ENCODE measurements around the gene NSUN2.
"Not testable (repeated sequence)": the region's sequence is repeated elsewhere in the genome, so short reads cannot be mapped to it uniquely, and the experiment has no call there.

Gene NSUN2

GRCh38 chr5:6667648-6668047 is 34.8 kb upstream of the NSUN2 start:
- H3K27ac ChIP-seq (ENCODE audit: low read length) = no peak overlapping the region
- no peaks in the 10 kb centered on the region for H3K9me3 ChIP-seq (ENCODE audit: insufficient read depth, low read depth, low read length)
- peaks cover 3% of the 10 kb centered on the region; the same call in 1 of the 2 replicates for H3K4me1 ChIP-seq (ENCODE audit: insufficient read depth, low read length)
- no peak overlapping the region for H3K9ac ChIP-seq (ENCODE audit: low read depth, low read length)
- peaks cover 18% of the 10 kb centered on the region; the same call in 1 of the 2 replicates for H3K36me3 ChIP-seq (ENCODE audit: insufficient read depth, low read depth, low read length)
- H3K4me3 ChIP-seq (ENCODE audit: low read length) = no peak overlapping the region
- H3K27me3 ChIP-seq (ENCODE audit: insufficient read depth, low read length) = no peaks in the 10 kb centered on the region

GRCh38 chr5:6666762-6667161 is 33.9 kb upstream of the NSUN2 start:
- Histone ChIP-seq H3K27me3 (ENCODE audit: insufficient read depth, low read length) (no peaks in the 10 kb centered on the region), H3K9ac (ENCODE audit: low read depth, low read length) (no peak overlapping the region), H3K9me3 (ENCODE audit: insufficient read depth, low read depth, low read length) (no peaks in the 10 kb centered on the region), H3K4me3 (ENCODE audit: low read length) (no peak overlapping the region), H3K27ac (ENCODE audit: low read length) (no peak overlapping the region), H3K36me3 (ENCODE audit: insufficient read depth, low read depth, low read length) (peaks cover 18% of the 10 kb centered on the region; the same call in 1 of the 2 replicates), H3K4me1 (ENCODE audit: insufficient read depth, low read length) (peaks cover 3% of the 10 kb centered on the region; the same call in 1 of the 2 replicates)

DNA sequence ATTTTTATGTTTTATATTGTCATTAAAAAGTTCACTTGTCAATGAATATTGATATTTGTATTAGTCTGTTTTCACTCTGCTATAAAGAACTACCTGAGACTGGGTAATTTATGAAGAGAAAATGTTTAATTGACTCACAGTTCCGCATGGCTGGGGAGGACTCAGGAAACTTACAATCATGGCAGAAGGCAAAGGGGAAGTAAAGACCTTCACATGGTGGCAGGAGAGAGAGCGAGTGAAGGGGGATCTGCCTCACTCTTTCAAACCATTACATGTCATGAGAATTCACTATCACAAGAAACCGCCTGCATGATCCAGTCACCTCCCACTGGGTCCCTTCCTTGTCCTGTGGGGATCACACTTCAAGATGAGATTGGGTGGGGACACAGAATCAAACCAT is 27.8 kb upstream of the NSUN2 start:
- Histone ChIP-seq H3K27ac (ENCODE audit: low read length) (no peak overlapping the region), H3K9ac (ENCODE audit: low read depth, low read length) (no peak overlapping the region), H3K9me3 (ENCODE audit: insufficient read depth, low read depth, low read length) (no peaks in the 10 kb centered on the region), H3K36me3 (ENCODE audit: insufficient read depth, low read depth, low read length) (peaks cover 52% of the 10 kb centered on the region), H3K4me1 (ENCODE audit: insufficient read depth, low read length) (no peaks in the 10 kb centered on the region), H3K27me3 (ENCODE audit: insufficient read depth, low read length) (no peaks in the 10 kb centered on the region), H3K4me3 (ENCODE audit: low read length) (no peak overlapping the region)

DNA sequence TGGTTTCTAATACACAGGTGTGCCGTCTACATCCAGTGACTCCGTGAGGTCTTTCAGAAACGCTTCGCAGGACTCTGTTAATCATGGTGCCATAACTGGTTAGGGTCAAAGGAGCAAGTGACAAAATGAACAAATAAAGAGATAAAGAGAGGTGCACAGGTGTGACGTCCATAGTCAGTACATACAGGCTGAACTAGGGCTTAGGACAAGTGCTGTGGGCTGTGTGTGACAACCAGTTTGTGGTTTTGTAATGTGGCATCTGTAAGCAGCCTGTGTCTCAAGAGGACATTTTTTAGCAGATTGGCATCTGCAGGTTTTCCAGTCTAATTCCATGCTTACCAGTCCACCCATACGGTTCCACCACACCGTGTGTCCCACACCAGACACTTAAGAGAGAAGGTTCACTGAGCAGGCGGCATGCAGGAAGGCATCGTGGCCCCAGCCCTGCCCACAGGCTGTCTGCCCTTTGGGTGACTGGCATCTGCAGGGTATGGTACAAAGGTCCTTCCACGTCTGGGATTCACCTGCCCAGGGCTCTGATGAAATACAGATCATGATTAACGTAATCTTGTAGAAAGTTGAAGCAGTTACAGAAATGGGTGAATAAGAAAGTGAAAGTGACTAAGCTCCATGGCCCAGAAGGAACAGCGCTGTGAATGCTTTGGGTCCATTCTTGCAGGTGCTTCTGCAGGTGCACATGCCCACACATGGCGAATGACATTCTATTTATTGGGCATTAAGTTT is 27.3 kb upstream of the NSUN2 start:
- Histone ChIP-seq H3K27ac (ENCODE audit: low read length) (no peak overlapping the region), H3K4me3 (ENCODE audit: low read length) (no peak overlapping the region), H3K36me3 (ENCODE audit: insufficient read depth, low read depth, low read length) (peaks cover 58% of the 10 kb centered on the region), H3K9me3 (ENCODE audit: insufficient read depth, low read depth, low read length) (no peaks in the 10 kb centered on the region), H3K9ac (ENCODE audit: low read depth, low read length) (no peak overlapping the region), H3K4me1 (ENCODE audit: insufficient read depth, low read length) (no peaks in the 10 kb centered on the region), H3K27me3 (ENCODE audit: insufficient read depth, low read length) (no peaks in the 10 kb centered on the region)

DNA sequence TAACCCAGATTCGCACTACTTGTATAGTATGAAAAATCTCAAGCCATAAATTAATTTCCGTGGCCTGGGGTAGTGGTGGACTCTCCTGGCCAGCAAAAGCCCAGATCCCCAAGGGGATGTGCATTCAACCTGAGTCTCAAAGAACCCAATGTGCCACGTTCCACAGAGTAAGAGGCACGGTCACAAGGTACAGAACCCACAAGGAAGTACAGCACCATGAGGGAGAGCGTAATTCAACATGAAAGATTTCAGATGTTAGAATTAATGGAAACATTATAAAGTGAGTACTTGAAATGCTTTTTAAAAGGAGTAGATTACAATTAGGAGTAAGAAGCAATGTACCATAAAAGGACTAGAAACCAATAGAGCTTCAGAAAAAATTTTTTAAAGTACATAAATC is 23.8 kb upstream of the NSUN2 start:
- no peak overlapping the region for H3K4me3 ChIP-seq (ENCODE audit: low read length)
- H3K36me3 ChIP-seq (ENCODE audit: insufficient read depth, low read depth, low read length) = peaks cover 70% of the 10 kb centered on the region

DNA sequence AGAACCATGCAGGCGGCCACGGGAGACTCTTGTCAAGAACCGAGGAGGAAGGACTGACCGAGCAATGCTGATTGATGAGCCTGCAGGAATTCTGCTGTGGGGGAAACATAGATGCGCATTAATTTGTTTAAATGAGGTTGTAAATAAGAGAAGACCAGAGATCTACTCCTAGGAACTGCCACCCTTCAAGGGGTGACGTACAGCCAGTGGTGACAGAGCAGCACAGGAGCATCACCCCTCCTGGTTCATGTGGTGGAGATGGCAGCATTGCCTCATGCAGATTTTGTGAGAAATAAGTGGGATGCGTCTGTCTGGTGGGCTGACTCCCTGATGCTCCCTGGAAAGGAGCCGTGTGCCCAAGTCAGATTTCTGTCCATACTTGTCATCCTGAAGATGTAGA is 22.6 kb upstream of the NSUN2 start:
- Histone ChIP-seq H3K4me3 (ENCODE audit: low read length) (no peak overlapping the region), H3K4me1 (ENCODE audit: insufficient read depth, low read length) (no peaks in the 10 kb centered on the region)

More for the DNA sequence above, 23.8 kb upstream of the NSUN2 start:
- Histone ChIP-seq H3K9me3 (ENCODE audit: insufficient read depth, low read depth, low read length) (no peaks in the 10 kb centered on the region), H3K27me3 (ENCODE audit: insufficient read depth, low read length) (no peaks in the 10 kb centered on the region), H3K9ac (ENCODE audit: low read depth, low read length) (no peak overlapping the region), H3K4me1 (ENCODE audit: insufficient read depth, low read length) (no peaks in the 10 kb centered on the region), H3K27ac (ENCODE audit: low read length) (no peak overlapping the region)

DNA sequence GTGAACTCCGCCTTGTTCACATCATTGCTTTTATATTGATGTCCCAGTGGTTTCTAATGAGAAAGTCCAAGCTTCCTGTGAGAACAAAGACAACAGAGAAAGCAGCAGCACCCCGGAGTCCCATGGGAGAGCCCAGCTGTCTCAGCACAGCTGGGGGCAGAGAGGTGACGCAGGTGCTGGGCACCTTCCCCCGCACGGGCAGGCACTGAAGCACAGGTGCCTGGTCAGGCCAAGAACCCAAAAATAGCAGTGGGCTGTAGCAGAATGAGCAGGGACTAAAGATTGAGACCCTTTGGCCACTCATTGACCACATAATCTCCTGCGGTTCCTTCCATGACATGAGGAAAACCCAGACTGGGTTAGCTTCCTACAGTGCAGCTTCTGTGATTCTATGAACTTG is 19.2 kb upstream of the NSUN2 start:
- Histone ChIP-seq H3K36me3 (ENCODE audit: insufficient read depth, low read depth, low read length) (peaks cover 40% of the 10 kb centered on the region), H3K9ac (ENCODE audit: low read depth, low read length) (no peak overlapping the region), H3K9me3 (ENCODE audit: insufficient read depth, low read depth, low read length) (no peaks in the 10 kb centered on the region), H3K4me1 (ENCODE audit: insufficient read depth, low read length) (no peaks in the 10 kb centered on the region; the same call in 1 of the 2 replicates), H3K4me3 (ENCODE audit: low read length) (no peak overlapping the region), H3K27me3 (ENCODE audit: insufficient read depth, low read length) (no peaks in the 10 kb centered on the region), H3K27ac (ENCODE audit: low read length) (no peak overlapping the region)

More for the DNA sequence above, 22.6 kb upstream of the NSUN2 start:
- peaks cover 69% of the 10 kb centered on the region for H3K36me3 ChIP-seq (ENCODE audit: insufficient read depth, low read depth, low read length)
- no peak overlapping the region for H3K9ac ChIP-seq (ENCODE audit: low read depth, low read length)
- no peaks in the 10 kb centered on the region for H3K9me3 ChIP-seq (ENCODE audit: insufficient read depth, low read depth, low read length)
- H3K27me3 ChIP-seq (ENCODE audit: insufficient read depth, low read length) = no peaks in the 10 kb centered on the region
- no peak overlapping the region for H3K27ac ChIP-seq (ENCODE audit: low read length)

- H3K9ac ChIP-seq (ENCODE audit: low read depth, low read length) = no peak overlapping the region
- H3K4me3 ChIP-seq (ENCODE audit: low read length) = no peak overlapping the region
- H3K36me3 ChIP-seq (ENCODE audit: insufficient read depth, low read depth, low read length) = peaks cover 20% of the 10 kb centered on the region
- no peaks in the 10 kb centered on the region; the same call in 1 of the 2 replicates for H3K4me1 ChIP-seq (ENCODE audit: insufficient read depth, low read length)
- no peaks in the 10 kb centered on the region for H3K27me3 ChIP-seq (ENCODE audit: insufficient read depth, low read length)
- no peak overlapping the region for H3K27ac ChIP-seq (ENCODE audit: low read length)
- H3K9me3 ChIP-seq (ENCODE audit: insufficient read depth, low read depth, low read length) = no peaks in the 10 kb centered on the region
Measured at GRCh38 chr5:6649681-6650080, 16.8 kb upstream of the NSUN2 start.

- H3K27me3 ChIP-seq (ENCODE audit: insufficient read depth, low read length) = no peaks in the 10 kb centered on the region
- H3K9me3 ChIP-seq (ENCODE audit: insufficient read depth, low read depth, low read length) = no peaks in the 10 kb centered on the region
- H3K4me1 ChIP-seq (ENCODE audit: insufficient read depth, low read length) = no peaks in the 10 kb centered on the region; the same call in 1 of the 2 replicates
- peaks cover 20% of the 10 kb centered on the region for H3K36me3 ChIP-seq (ENCODE audit: insufficient read depth, low read depth, low read length)
- H3K27ac ChIP-seq (ENCODE audit: low read length) = no peak overlapping the region
- no peak overlapping the region for H3K4me3 ChIP-seq (ENCODE audit: low read length)
- H3K9ac ChIP-seq (ENCODE audit: low read depth, low read length) = no peak overlapping the region
Measured at GRCh38 chr5:6649186-6649585, 16.3 kb upstream of the NSUN2 start.

DNA sequence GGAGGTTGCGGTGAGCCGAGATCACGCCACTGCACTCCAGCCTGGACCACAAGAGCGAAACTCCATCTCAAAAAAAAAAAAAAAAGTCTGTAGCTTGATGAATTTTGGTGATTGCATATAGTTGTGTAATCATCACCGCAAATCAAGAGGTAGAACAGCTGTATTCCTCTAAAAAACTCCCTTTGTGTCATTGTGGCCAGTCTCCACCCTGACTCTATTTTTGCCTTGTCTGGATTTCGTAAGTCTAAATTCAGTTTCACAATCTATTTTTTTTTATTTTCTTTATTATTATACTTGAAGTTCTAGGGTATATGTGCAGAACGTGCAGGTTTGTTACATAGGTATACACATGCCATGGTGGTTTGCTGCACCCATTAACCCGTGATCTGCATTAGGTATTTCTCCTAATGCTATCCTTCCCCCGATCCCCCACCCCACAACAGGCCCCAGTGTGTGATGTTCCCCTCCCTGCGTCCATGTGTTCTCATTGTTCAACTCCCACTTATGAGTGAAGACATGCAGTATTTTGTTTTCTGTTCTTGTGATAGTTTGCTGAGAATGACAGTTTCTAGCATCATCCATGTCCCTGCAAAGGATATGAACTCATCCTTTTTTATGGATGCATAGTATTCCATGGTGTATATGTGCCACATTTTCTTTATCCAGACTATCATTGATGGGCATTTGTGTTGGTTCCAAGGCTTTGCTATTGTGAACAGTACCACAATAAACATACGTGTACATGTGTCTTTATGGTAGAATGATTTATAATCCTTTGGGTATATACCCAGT is 12.9 kb upstream of the NSUN2 start:
- H3K36me3 ChIP-seq (ENCODE audit: insufficient read depth, low read depth, low read length); H3K9ac ChIP-seq (ENCODE audit: low read depth, low read length); H3K4me1 ChIP-seq (ENCODE audit: insufficient read depth, low read length); H3K9me3 ChIP-seq (ENCODE audit: insufficient read depth, low read depth, low read length); H3K4me3 ChIP-seq (ENCODE audit: low read length); H3K27ac ChIP-seq (ENCODE audit: low read length); H3K27me3 ChIP-seq (ENCODE audit: insufficient read depth, low read length): not testable (repeated sequence)

- H3K36me3 ChIP-seq (ENCODE audit: insufficient read depth, low read depth, low read length) = peaks cover 4% of the 10 kb centered on the region
- no peak overlapping the region for H3K4me3 ChIP-seq (ENCODE audit: low read length)
- no peak overlapping the region for H3K9ac ChIP-seq (ENCODE audit: low read depth, low read length)
- no peaks in the 10 kb centered on the region for H3K9me3 ChIP-seq (ENCODE audit: insufficient read depth, low read depth, low read length)
- H3K27ac ChIP-seq (ENCODE audit: low read length) = no peak overlapping the region
- H3K4me1 ChIP-seq (ENCODE audit: insufficient read depth, low read length) = no peaks in the 10 kb centered on the region; the same call in 1 of the 2 replicates
- no peaks in the 10 kb centered on the region for H3K27me3 ChIP-seq (ENCODE audit: insufficient read depth, low read length)
Measured at GRCh38 chr5:6644794-6645241, 12.0 kb upstream of the NSUN2 start.

DNA sequence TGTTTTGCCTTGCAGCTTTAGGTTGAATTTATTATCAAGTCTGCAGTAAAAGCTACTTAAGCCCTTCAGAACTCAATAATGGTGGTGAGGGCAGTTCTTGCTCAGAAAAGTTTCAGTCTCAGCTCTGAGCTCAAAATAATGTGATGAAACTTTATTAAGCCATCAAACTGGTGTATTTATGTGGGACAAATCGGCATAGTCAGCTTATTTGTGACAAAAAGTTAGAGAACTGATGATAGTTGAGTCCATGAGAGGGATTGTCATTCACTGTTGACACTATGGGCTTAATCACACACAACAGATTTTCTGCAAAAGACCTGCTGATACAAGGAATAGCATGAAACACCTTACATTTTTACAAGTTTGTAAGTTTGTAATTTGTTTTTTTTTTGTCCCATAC is 9.8 kb upstream of the NSUN2 start:
- no peaks in the 10 kb centered on the region for H3K9me3 ChIP-seq (ENCODE audit: insufficient read depth, low read depth, low read length)
- no peak overlapping the region for H3K27ac ChIP-seq (ENCODE audit: low read length)
- peaks cover 4% of the 10 kb centered on the region for H3K36me3 ChIP-seq (ENCODE audit: insufficient read depth, low read depth, low read length)
- H3K9ac ChIP-seq (ENCODE audit: low read depth, low read length) = no peak overlapping the region
- H3K4me3 ChIP-seq (ENCODE audit: low read length) = no peak overlapping the region
- H3K27me3 ChIP-seq (ENCODE audit: insufficient read depth, low read length) = no peaks in the 10 kb centered on the region
- H3K4me1 ChIP-seq (ENCODE audit: insufficient read depth, low read length) = no peaks in the 10 kb centered on the region
